Measurements from ENCODE around the gene FOXK1. TPM values are rescaled to one million over a fixed set of nuclear protein-coding genes. Genes with fewer than 3 reads are reported as not detected.

The FOXK1 gene
- total RNA-seq, 1 experiment from 2014 or later, result 11.6 TPM

- no peak for DNase-seq (ENCODE audit: low read depth)
Measured at GRCh38 chr7:4722960-4723630, 41.0 kb downstream of the FOXK1 start.

GRCh38 chr7:4724648-4725013, 42.5 kb downstream of the FOXK1 start:
- DNase-seq (ENCODE audit: low read depth), result peak; percentile 65

- peak; percentile 91 for DNase-seq (ENCODE audit: low read depth)
Measured at GRCh38 chr7:4725014-4725849, 43.1 kb downstream of the FOXK1 start.

GRCh38 chr7:4725850-4726450, 43.9 kb downstream of the FOXK1 start:
- DNase-seq (ENCODE audit: low read depth), result no peak

- no peak for DNase-seq (ENCODE audit: low read depth)
Measured at GRCh38 chr7:4726566-4726965, 44.5 kb downstream of the FOXK1 start.

GRCh38 chr7:4727914-4728705, 46.0 kb downstream of the FOXK1 start:
- DNase-seq (ENCODE audit: low read depth), result no peak

GRCh38 chr7:4729266-4729665, 47.2 kb downstream of the FOXK1 start:
- no peak for DNase-seq (ENCODE audit: low read depth)

GRCh38 chr7:4730276-4730675, 48.2 kb downstream of the FOXK1 start:
- DNase-seq (ENCODE audit: low read depth), result no peak

GRCh38 chr7:4730971-4731370, 48.9 kb downstream of the FOXK1 start:
- no peak for DNase-seq (ENCODE audit: low read depth)

- no peak for DNase-seq (ENCODE audit: low read depth)
Measured at GRCh38 chr7:4731803-4732202, 49.7 kb downstream of the FOXK1 start.

- DNase-seq (ENCODE audit: low read depth), result no peak
Measured at GRCh38 chr7:4733936-4734528, 51.9 kb downstream of the FOXK1 start.

- no peak for DNase-seq (ENCODE audit: low read depth)
Measured at GRCh38 chr7:4734587-4735345, 52.7 kb downstream of the FOXK1 start.

GRCh38 chr7:4737300-4737699, 55.2 kb downstream of the FOXK1 start:
- DNase-seq (ENCODE audit: low read depth), result no peak

GRCh38 chr7:4738711-4739527, 56.8 kb downstream of the FOXK1 start:
- DNase-seq (ENCODE audit: low read depth), result peak; percentile 39

- DNase-seq (ENCODE audit: low read depth), result no peak
Measured at GRCh38 chr7:4739528-4739992, 57.5 kb downstream of the FOXK1 start.

GRCh38 chr7:4740796-4741195, 58.7 kb downstream of the FOXK1 start:
- DNase-seq (ENCODE audit: low read depth), result no peak

GRCh38 chr7:4742051-4742573, 60.0 kb downstream of the FOXK1 start:
- no peak for DNase-seq (ENCODE audit: low read depth)

GRCh38 chr7:4742852-4743251, 60.8 kb downstream of the FOXK1 start:
- DNase-seq (ENCODE audit: low read depth), result no peak

- DNase-seq (ENCODE audit: low read depth), result peak; percentile 96
Measured at GRCh38 chr7:4744391-4745264, 62.5 kb downstream of the FOXK1 start.
